Neural cell (in vitro differentiated cells): ENCODE data around the gene ALX4.

ENCODE experiments used
- CTCF ChIP-seq: fragments of 450-650 bp; IDR thresholded peaks from 2 replicates; pipeline ENCODE4 v1.5.1; 2014; ENCODE audit warnings: antibody characterized with exemption, mild to moderate bottlenecking, moderate library complexity; ENCODE audit not compliant: poor library complexity, severe bottlenecking
- EP300 ChIP-seq: fragments of 450-650 bp; conservative IDR thresholded peaks from 2 replicates; pipeline ENCODE4 v1.6.1; 2014; ENCODE audit warnings: antibody characterized with exemption, mild to moderate bottlenecking, moderate library complexity; ENCODE audit not compliant: poor library complexity, severe bottlenecking
- EZH2 ChIP-seq: fragments of 200-600, 300-800 bp; shearing (Covaris generic), sonication (generic); IDR thresholded peaks from 2 replicates; pipeline ENCODE4 v1.6.1; 2014; ENCODE audit warnings: antibody characterized with exemption, low read length, borderline replicate concordance, mild to moderate bottlenecking; ENCODE audit not compliant: insufficient read depth, poor library complexity, severe bottlenecking
- MXI1 ChIP-seq: fragments of 450-650 bp; conservative IDR thresholded peaks from 2 replicates; pipeline ENCODE4 v1.6.1; 2014; ENCODE audit warnings: antibody characterized with exemption, mild to moderate bottlenecking; ENCODE audit not compliant: poor library complexity, severe bottlenecking
- POLR2AphosphoS5 ChIP-seq: IDR thresholded peaks from 2 replicates; pipeline ENCODE4 v1.6.1; 2012
- RAD21 ChIP-seq: fragments of 450-650 bp; conservative IDR thresholded peaks from 2 replicates; pipeline ENCODE4 v1.6.1; 2014; ENCODE audit warnings: antibody characterized with exemption, mild to moderate bottlenecking, moderate library complexity
- REST ChIP-seq: IDR thresholded peaks from 2 replicates; pipeline ENCODE4 v1.6.1; 2012; ENCODE audit warnings: borderline replicate concordance
- SMC3 ChIP-seq: fragments of 450-650 bp; conservative IDR thresholded peaks from 2 replicates; pipeline ENCODE4 v1.6.1; 2014; ENCODE audit warnings: antibody characterized with exemption, mild to moderate bottlenecking, moderate library complexity; ENCODE audit not compliant: poor library complexity

- TF ChIP-seq MXI1, result no peak
- TF ChIP-seq CTCF, result no peak
- TF ChIP-seq EZH2, result no peak
- TF ChIP-seq REST, result no peak
- TF ChIP-seq POLR2AphosphoS5, result no peak
- TF ChIP-seq RAD21, result no peak
- no peak for TF ChIP-seq EP300
- TF ChIP-seq SMC3, result no peak
Measured at GRCh38 chr11:44219830-44220796, 89.8 kb downstream of the ALX4 start.
